CD4-positive, alpha-beta T cell treated with Interferon alpha-2 for 1 hour (primary cell): ENCODE measurements around the gene TPI1.
"Not testable (repeated sequence)": the region's sequence is repeated elsewhere in the genome, so short reads cannot be mapped to it uniquely, and the experiment has no call there.

Experiments
- DNase-seq, 2 donors: peaks; one replicate each; pipeline ENCODE4 v3.0.0-alpha.2; 2020 to 2022

Gene TPI1

GRCh38 chr12:6849427-6849826 is 17.9 kb upstream of the TPI1 start:
- no peak for DNase-seq

- no peak for DNase-seq
Measured at GRCh38 chr12:6849976-6850560, 17.3 kb upstream of the TPI1 start.

GRCh38 chr12:6850796-6851152 is 16.6 kb upstream of the TPI1 start:
- no peak for DNase-seq

GRCh38 chr12:6851153-6851920 is 16.0 kb upstream of the TPI1 start, which contains the start of gene CDCA3:
TSS of gene CDCA3 (minus strand) at chr12:6851286. CDS start at chr12:6850952, 334 bp downstream.
- peak; percentile 96 to 97 for DNase-seq

GRCh38 chr12:6851921-6852650 is 15.2 kb upstream of the TPI1 start, which contains the start of gene USP5:
TSS of gene USP5 (plus strand) at chr12:6852150. CDS start at chr12:6852180, 30 bp downstream.
- peak; percentile 99 for DNase-seq

- DNase-seq: peak; percentile 30 to 73
Measured at GRCh38 chr12:6852651-6853354, 14.5 kb upstream of the TPI1 start.

GRCh38 chr12:6853626-6854025 is 13.7 kb upstream of the TPI1 start:
- no peak for DNase-seq

GRCh38 chr12:6854036-6854435 is 13.3 kb upstream of the TPI1 start:
- no peak for DNase-seq

- DNase-seq: no peak
Measured at GRCh38 chr12:6855322-6855721, 12.0 kb upstream of the TPI1 start.

GRCh38 chr12:6858799-6859198 is 8.5 kb upstream of the TPI1 start:
- DNase-seq: no peak

GRCh38 chr12:6860116-6860515 is 7.2 kb upstream of the TPI1 start:
- no peak for DNase-seq

- no peak for DNase-seq
Measured at GRCh38 chr12:6860942-6861341, 6.4 kb upstream of the TPI1 start.

GRCh38 chr12:6861391-6861790 is 5.9 kb upstream of the TPI1 start:
- DNase-seq: no peak

- DNase-seq: no peak
Measured at GRCh38 chr12:6863033-6863432, 4.3 kb upstream of the TPI1 start.

- no peak for DNase-seq
Measured at GRCh38 chr12:6863586-6864321, 3.6 kb upstream of the TPI1 start.

GRCh38 chr12:6865307-6865706 is 2.0 kb upstream of the TPI1 start:
- not testable (repeated sequence) for DNase-seq

- DNase-seq: no peak
Measured at GRCh38 chr12:6866163-6866919, 990 bp upstream of the TPI1 start.

- DNase-seq: no peak
Measured at GRCh38 chr12:6866920-6867412, 365 bp upstream of the TPI1 start.

GRCh38 chr12:6868211-6869048 is 1.1 kb downstream of the TPI1 start:
- no peak for DNase-seq
